Large intestine (tissue), 3 donors: ENCODE measurements around the gene ROMO1. TPM values are rescaled to one million over a fixed set of nuclear protein-coding genes. Genes with fewer than 3 reads are reported as not detected.
"Not testable (repeated sequence)": the region's sequence is repeated elsewhere in the genome, so short reads cannot be mapped to it uniquely, and the experiment has no call there.

ENCODE experiments used
- DNase-seq, 2 donors: peaks; one replicate each; pipeline versions ENCODE4 v3.0.0 to v3.0.0-alpha.2; 2013
- H3K27ac ChIP-seq: one replicate; pipeline ENCODE4 v1.5.1; 2013; ENCODE audit warnings: low read length
- H3K27me3 ChIP-seq: 2 replicates; pipeline ENCODE4 v1.6.1; 2013; ENCODE audit warnings: low read length; ENCODE audit not compliant: control insufficient read depth, insufficient read depth
- H3K36me3 ChIP-seq: 2 replicates; pipeline ENCODE4 v1.6.1; 2013; ENCODE audit warnings: low read length; ENCODE audit not compliant: control insufficient read depth, insufficient read depth
- H3K4me1 ChIP-seq: one replicate; pipeline ENCODE4 v1.6.1; 2013; ENCODE audit warnings: low read length; ENCODE audit not compliant: control insufficient read depth, insufficient read depth
- H3K4me3 ChIP-seq: one replicate; pipeline ENCODE4 v1.5.1; 2013; ENCODE audit warnings: low read length
- H3K9me3 ChIP-seq: one replicate; pipeline ENCODE4 v1.6.1; 2013; ENCODE audit warnings: mild to moderate bottlenecking, low read depth, low read length, moderate library complexity; ENCODE audit not compliant: control insufficient read depth
- WGBS: methylation state at CpG from one replicate; pipeline ENCODE4 v1.1.5; 2013; ENCODE audit warnings: low lambda C conversion rate; ENCODE audit not compliant: insufficient coverage; 5-methylcytosine and 5-hydroxymethylcytosine counted together
- polyA plus RNA-seq: library from polyadenylated mRNA; unstranded; fragments of 120-200 nt; gene quantifications from one replicate; pipeline ENCODE4 v1.2.1, GENCODE V29; 2013

ROMO1 gene
- polyA plus RNA-seq, 1 donor = 133 TPM

GRCh38 chr20:35673884-35674283, 25.3 kb upstream of the ROMO1 start:
- Histone ChIP-seq H3K9me3 (no peaks in the 10 kb centered on the region), H3K4me1 (no peaks in the 10 kb centered on the region), H3K27me3 (no peaks in the 10 kb centered on the region), H3K27ac (no peak overlapping the region), H3K4me3 (no peak overlapping the region), H3K36me3 (peaks cover 54% of the 10 kb centered on the region)
- no peak for DNase-seq
- WGBS = no CpG with 5 or more reads among the region's 4 CpGs

- no peak for DNase-seq
- H3K4me1 ChIP-seq = no peaks in the 10 kb centered on the region
- H3K27me3 ChIP-seq = no peaks in the 10 kb centered on the region
- WGBS = 99% methylated on average over 8 of the region's 8 CpGs
- H3K27ac ChIP-seq = no peak overlapping the region
- H3K9me3 ChIP-seq = no peaks in the 10 kb centered on the region
- H3K36me3 ChIP-seq = peaks cover 47% of the 10 kb centered on the region
- no peak overlapping the region for H3K4me3 ChIP-seq
These were observed 24.3 kb upstream of the ROMO1 start for GRCh38 chr20:35674921-35675320.

GRCh38 chr20:35680452-35681183, 18.6 kb upstream of the ROMO1 start:
- Histone ChIP-seq H3K27me3 (no peaks in the 10 kb centered on the region), H3K9me3 (no peaks in the 10 kb centered on the region), H3K27ac (no peak overlapping the region), H3K36me3 (peaks cover 25% of the 10 kb centered on the region), H3K4me3 (no peak overlapping the region), H3K4me1 (no peaks in the 10 kb centered on the region)
- no peak for DNase-seq
- no CpG with 5 or more reads among the region's 4 CpGs for WGBS

GRCh38 chr20:35681960-35682359, 17.2 kb upstream of the ROMO1 start:
- Histone ChIP-seq H3K9me3 (no peaks in the 10 kb centered on the region), H3K27ac (no peak overlapping the region), H3K4me3 (no peak overlapping the region), H3K27me3 (no peaks in the 10 kb centered on the region), H3K4me1 (no peaks in the 10 kb centered on the region), H3K36me3 (peaks cover 30% of the 10 kb centered on the region)
- DNase-seq = no peak
- WGBS = no CpG with 5 or more reads among the region's 1 CpG

- DNase-seq, H3K4me1 ChIP-seq, H3K9me3 ChIP-seq, H3K4me3 ChIP-seq, H3K27me3 ChIP-seq, H3K27ac ChIP-seq: not testable (repeated sequence)
- H3K36me3 ChIP-seq = peaks cover 46% of the 10 kb centered on the region
- WGBS = no CpG with 5 or more reads among the region's 9 CpGs
These were observed 13.8 kb upstream of the ROMO1 start for GRCh38 chr20:35685368-35685767.

- not testable (repeated sequence) for H3K4me1 ChIP-seq, H3K27ac ChIP-seq, DNase-seq, H3K9me3 ChIP-seq, H3K4me3 ChIP-seq, H3K27me3 ChIP-seq
- H3K36me3 ChIP-seq = peaks cover 48% of the 10 kb centered on the region
- WGBS = no CpG with 5 or more reads among the region's 11 CpGs
These were observed 12.3 kb upstream of the ROMO1 start for GRCh38 chr20:35686872-35687271.

- H3K27me3 ChIP-seq = no peaks in the 10 kb centered on the region
- H3K27ac ChIP-seq = no peak overlapping the region
- DNase-seq = no peak
- WGBS = no CpG with 5 or more reads among the region's 4 CpGs
- H3K9me3 ChIP-seq = peaks cover 5% of the 10 kb centered on the region
- H3K4me3 ChIP-seq = no peak overlapping the region
- peaks cover 48% of the 10 kb centered on the region for H3K36me3 ChIP-seq
- no peaks in the 10 kb centered on the region for H3K4me1 ChIP-seq
These were observed 8.9 kb upstream of the ROMO1 start for GRCh38 chr20:35690265-35690664.

GRCh38 chr20:35695245-35695749, 3.9 kb upstream of the ROMO1 start:
- no peaks in the 10 kb centered on the region for H3K27me3 ChIP-seq
- peaks cover 29% of the 10 kb centered on the region for H3K36me3 ChIP-seq
- H3K9me3 ChIP-seq = no peaks in the 10 kb centered on the region
- no CpG with 5 or more reads among the region's 2 CpGs for WGBS
- DNase-seq = no peak
- no peak overlapping the region for H3K4me3 ChIP-seq
- H3K27ac ChIP-seq = no peak overlapping the region
- H3K4me1 ChIP-seq = peaks cover 7% of the 10 kb centered on the region

- no peak overlapping the region for H3K4me3 ChIP-seq
- WGBS = no CpG with 5 or more reads among the region's 4 CpGs
- H3K36me3 ChIP-seq = peaks cover 25% of the 10 kb centered on the region
- H3K27me3 ChIP-seq = no peaks in the 10 kb centered on the region
- H3K27ac ChIP-seq = no peak overlapping the region
- no peak for DNase-seq
- peaks cover 12% of the 10 kb centered on the region for H3K4me1 ChIP-seq
- no peaks in the 10 kb centered on the region for H3K9me3 ChIP-seq
These were observed 3.2 kb upstream of the ROMO1 start for GRCh38 chr20:35695978-35696377.

- no peak for DNase-seq
- H3K4me3 ChIP-seq = peak overlapping the region; percentile 74
- no peak overlapping the region for H3K27ac ChIP-seq
- WGBS = no CpG with 5 or more reads among the region's 9 CpGs
- peaks cover 33% of the 10 kb centered on the region for H3K36me3 ChIP-seq
- H3K9me3 ChIP-seq = no peaks in the 10 kb centered on the region
- H3K4me1 ChIP-seq = peaks cover 12% of the 10 kb centered on the region
- H3K27me3 ChIP-seq = no peaks in the 10 kb centered on the region
These were observed 1.4 kb upstream of the ROMO1 start for GRCh38 chr20:35697696-35698297.
